ENCODE data around the gene ASB13.

The ASB13 gene

GRCh38 chr10:5606321-5606720, 60.1 kb downstream of the ASB13 start:
- no peak for FAIRE-seq
- DNase-seq (ENCODE audit: insufficient read length, low spot score) = no peak
- no peak for TF ChIP-seq CTCF (IDR thresholded peaks at IDR 0.05; ENCODE audit: insufficient read depth, missing control alignments)

GRCh38 chr10:5604961-5605360, 61.4 kb downstream of the ASB13 start:
- TF ChIP-seq CTCF (IDR thresholded peaks at IDR 0.05; ENCODE audit: insufficient read depth, missing control alignments) = no peak
- FAIRE-seq = no peak

GRCh38 chr10:5604236-5604925, 62.0 kb downstream of the ASB13 start:
- TF ChIP-seq CTCF (IDR thresholded peaks at IDR 0.05; ENCODE audit: insufficient read depth, missing control alignments) = no peak
- no peak for FAIRE-seq
- DNase-seq (ENCODE audit: insufficient read length, low spot score) = no peak

More at GRCh38 chr10:5604961-5605360, 61.4 kb downstream of the ASB13 start:
- no peak for DNase-seq (ENCODE audit: insufficient read length, low spot score)

- DNase-seq (ENCODE audit: insufficient read length, low spot score) (no peak), FAIRE-seq (no peak)
- no peak for TF ChIP-seq CTCF (IDR thresholded peaks at IDR 0.05; ENCODE audit: insufficient read depth, missing control alignments)
Measured at GRCh38 chr10:5603848-5604170, 62.6 kb downstream of the ASB13 start.

- no peak for TF ChIP-seq CTCF (IDR thresholded peaks at IDR 0.05; ENCODE audit: insufficient read depth, missing control alignments)
- DNase-seq (ENCODE audit: insufficient read length, low spot score) = no peak
- no peak for FAIRE-seq
Measured at GRCh38 chr10:5603091-5603847, 63.1 kb downstream of the ASB13 start.

- DNase-seq (ENCODE audit: insufficient read length, low spot score) (no peak), FAIRE-seq (no peak)
- no peak for TF ChIP-seq CTCF (IDR thresholded peaks at IDR 0.05; ENCODE audit: insufficient read depth, missing control alignments)
Measured at GRCh38 chr10:5601826-5602495, 64.4 kb downstream of the ASB13 start.

Measured in D721Med (cell line).